ENCODE measurements around the gene ZKSCAN4.

The ZKSCAN4 gene

DNA sequence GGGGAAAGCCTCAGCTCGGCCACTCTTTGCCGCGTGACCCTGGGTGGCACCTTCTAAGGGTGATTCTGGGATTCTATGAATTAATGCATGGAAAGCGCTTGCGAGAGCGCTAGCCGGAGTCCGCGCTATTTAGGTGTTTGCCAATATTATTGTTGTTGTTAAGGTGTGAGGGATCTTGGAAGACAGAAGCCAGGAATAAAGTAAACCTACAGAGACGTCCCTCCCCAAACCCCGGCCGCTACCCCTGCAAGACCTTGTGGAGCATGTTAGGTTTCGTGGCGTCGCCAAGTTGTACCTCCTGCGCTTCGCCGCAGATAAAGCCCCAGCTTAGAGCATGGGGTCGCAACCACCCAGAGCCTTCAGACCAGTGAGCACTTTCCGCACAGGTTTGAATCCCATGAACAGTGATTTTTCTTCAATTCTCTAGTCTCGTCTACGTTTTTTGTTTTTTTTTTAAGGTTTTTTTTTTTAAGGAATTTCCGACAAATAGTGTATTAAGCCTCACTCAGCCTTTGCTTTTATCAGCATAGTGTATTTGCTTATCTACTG lies 43.9 kb downstream of the ZKSCAN4 start:
- no peak for DNase-seq

DNA sequence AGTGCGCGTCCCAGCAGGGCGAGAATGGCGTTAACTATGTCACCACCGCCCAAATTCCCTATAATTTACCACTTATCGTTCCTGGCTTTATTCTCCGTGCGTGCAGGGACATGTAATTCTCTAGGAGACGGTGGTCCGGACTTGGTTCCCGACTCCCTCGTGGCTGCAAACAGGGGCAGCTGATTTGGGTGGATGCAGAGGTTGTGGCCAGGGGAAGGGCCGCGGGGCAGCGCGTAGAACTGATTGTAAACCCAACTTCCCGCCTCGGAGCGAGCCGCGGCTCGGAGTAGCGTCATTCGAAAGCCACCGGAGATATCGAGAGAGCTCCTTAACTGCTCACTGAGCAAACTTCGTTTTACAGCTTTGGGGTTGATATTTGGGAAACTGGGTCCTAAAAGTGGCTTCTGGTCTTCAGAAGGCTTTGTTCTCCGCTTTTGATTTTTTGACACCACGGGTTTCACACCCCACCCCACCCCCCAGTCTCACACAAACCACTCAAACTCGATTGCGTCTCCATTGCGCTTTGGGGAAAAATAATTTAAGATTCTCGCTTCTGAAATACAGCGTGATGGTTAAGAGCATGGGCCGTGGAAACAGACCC lies 44.5 kb downstream of the ZKSCAN4 start:
- DNase-seq, result no peak

DNA sequence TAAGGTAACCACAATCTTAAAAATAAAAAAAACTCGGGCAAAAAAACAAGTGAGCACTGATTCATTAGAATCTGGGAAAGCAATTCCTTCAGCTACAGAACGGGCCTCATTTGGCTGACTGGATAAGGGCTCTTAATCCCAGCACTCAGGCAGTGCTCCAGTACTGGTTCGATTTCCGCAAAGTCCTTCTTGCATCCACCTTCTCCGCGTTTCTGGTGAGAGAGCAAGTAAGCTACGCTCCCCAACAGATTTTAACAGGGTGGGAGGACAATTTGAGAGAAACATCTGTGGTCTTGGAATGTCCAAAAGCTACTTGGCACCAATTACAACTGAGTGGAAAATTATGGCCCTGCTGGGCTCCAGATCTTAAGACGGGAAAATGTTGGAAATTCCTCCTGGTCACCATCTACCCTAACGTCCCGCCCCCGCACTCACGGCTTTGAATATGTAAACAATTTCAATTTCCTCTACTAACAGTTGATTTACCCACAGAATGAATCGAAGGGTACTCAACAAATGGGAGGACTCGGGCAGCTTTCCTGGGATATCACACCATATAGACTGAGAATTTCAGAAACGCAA lies 45.0 kb downstream of the ZKSCAN4 start:
- no peak for DNase-seq

DNA sequence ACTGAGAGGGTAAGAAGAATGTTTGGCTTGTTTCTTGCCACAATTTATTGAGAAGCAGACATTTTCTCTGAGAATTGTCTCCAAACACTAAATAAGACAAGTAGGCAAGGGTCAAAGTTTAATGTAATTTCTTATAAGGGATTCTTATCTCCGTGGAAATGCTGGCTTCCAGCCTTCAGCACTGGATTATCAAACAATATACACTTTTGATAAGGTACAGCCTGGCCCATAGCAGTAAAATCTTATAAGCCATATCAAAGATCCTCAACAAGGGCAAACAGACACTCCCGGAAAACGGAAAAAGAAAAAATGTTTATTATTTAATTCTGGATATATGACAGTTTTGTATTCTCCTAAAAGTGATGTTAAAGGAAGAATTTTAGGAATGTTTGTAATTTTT lies 45.5 kb downstream of the ZKSCAN4 start:
- no peak for DNase-seq

DNA sequence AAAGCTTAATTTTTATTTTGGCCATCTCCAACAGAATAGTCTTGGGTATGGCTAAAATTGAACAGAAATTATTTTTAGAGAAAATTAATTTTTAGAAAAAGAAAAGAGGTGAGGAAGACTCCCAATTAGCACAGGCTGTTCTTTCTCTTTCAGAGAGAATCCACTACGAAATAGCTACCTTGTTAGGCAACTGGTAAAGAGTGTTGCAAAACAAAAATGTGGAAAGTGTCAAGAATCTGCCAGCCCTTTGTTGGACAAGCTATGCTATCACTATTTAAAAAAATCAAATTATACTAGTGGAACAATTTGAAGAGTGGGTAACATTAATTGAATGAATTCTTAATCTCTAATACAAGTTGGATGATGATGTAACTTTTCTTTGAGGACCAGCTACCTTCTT lies 46.2 kb downstream of the ZKSCAN4 start:
- no peak for DNase-seq

DNA sequence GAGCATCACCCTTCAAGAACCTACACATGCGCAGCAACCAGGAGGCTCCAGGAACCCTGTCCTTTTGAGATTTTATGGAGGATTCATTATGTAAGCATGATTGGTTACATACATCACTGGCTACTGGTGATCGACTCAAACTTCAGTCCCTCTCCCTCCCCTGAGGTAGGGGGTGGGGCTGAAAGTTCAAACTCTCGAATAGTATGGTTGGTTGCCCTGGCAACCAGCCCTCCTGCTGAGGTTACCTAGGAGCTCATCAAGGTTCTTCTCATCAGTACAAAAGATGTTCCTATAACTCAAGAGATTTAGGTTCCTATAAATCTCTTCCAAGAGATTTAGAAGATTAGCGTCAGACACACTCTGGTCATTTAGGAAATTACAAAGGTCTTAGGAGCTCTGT lies 48.9 kb downstream of the ZKSCAN4 start:
- no peak for DNase-seq

DNA sequence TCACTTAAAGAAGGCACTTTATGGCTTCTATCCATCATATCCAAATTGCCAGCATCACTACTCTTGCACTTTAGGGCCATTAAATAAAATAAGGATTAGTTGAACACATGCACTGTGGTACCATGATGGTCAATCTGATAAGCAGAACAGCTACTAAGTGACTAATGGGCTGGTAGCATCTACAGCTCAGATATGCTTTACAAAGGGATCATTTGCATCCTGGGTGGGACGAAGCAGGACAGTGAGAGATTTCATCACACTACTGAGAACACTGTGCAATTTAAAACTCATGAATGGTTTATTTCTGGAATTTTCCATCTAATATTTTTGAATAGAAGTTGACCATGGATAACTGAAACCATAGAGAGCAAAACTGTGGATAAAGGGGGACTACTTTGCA lies 52.0 kb downstream of the ZKSCAN4 start:
- DNase-seq, result no peak
